ENCODE results near the gene BCDIN3D.

- TF ChIP-seq CTCF (IDR thresholded peaks at IDR 0.05) (no peak), POLR2AphosphoS5 (IDR thresholded peaks at IDR 0.05; ENCODE audit: low read depth, low read length) (no peak; the same call in 1 of the 2 replicates), SIN3A (IDR thresholded peaks at IDR 0.05; ENCODE audit: borderline replicate concordance, insufficient read depth, low read depth, low read length) (no peak), REST (IDR thresholded peaks at IDR 0.05; ENCODE audit: insufficient read depth in 1 of 2, low read depth in 2 of 2, low read length in 1 of 2) (no peak), TCF7L2 (IDR thresholded peaks at IDR 0.05; ENCODE audit: low read depth, low read length) (peak; percentile 69)
These were observed 26.3 kb upstream of the BCDIN3D start for GRCh38 chr12:49868952-49869815.

Measured in Panc1 (cell line).